Measurements from ENCODE around the gene C12orf43.

The C12orf43 gene

GRCh38 chr12:121030576-121031212 is 14.4 kb upstream of the C12orf43 start:
- no peak for DNase-seq

- no peak for DNase-seq
Measured at GRCh38 chr12:121026274-121027045, 10.2 kb upstream of the C12orf43 start.

- no peak for DNase-seq
Measured at GRCh38 chr12:121025442-121026226, 9.3 kb upstream of the C12orf43 start.

GRCh38 chr12:121023799-121024198 is 7.5 kb upstream of the C12orf43 start:
- no peak for DNase-seq

GRCh38 chr12:121022713-121023112 is 6.4 kb upstream of the C12orf43 start:
- DNase-seq, result no peak

- DNase-seq, result no peak
Measured at GRCh38 chr12:121021754-121022153, 5.5 kb upstream of the C12orf43 start.

GRCh38 chr12:121018860-121019617 is 2.8 kb upstream of the C12orf43 start:
- DNase-seq, result no peak

- no peak for DNase-seq
Measured at GRCh38 chr12:121017966-121018491, 1.7 kb upstream of the C12orf43 start.

GRCh38 chr12:121013715-121014114 is 2.6 kb downstream of the C12orf43 start:
- DNase-seq, result no peak

GRCh38 chr12:121011820-121012219 is 4.5 kb downstream of the C12orf43 start:
- DNase-seq, result no peak

- no peak for DNase-seq
Measured at GRCh38 chr12:121010860-121011259, 5.4 kb downstream of the C12orf43 start.

GRCh38 chr12:121009741-121010140 is 6.5 kb downstream of the C12orf43 start:
- DNase-seq, result no peak

GRCh38 chr12:121008347-121009098 is 7.8 kb downstream of the C12orf43 start:
- DNase-seq, result no peak

GRCh38 chr12:121005346-121005815 is 10.9 kb downstream of the C12orf43 start:
- DNase-seq, result peak; percentile 7

GRCh38 chr12:121004253-121004815 is 12.0 kb downstream of the C12orf43 start:
- DNase-seq, result no peak

GRCh38 chr12:121003650-121004049 is 12.6 kb downstream of the C12orf43 start:
- DNase-seq, result no peak

- no peak for DNase-seq
Measured at GRCh38 chr12:121001841-121002483, 14.3 kb downstream of the C12orf43 start.

- DNase-seq, result no peak
Measured at GRCh38 chr12:121001060-121001459, 15.2 kb downstream of the C12orf43 start.

- no peak for DNase-seq
Measured at GRCh38 chr12:121000530-121000929, 15.8 kb downstream of the C12orf43 start.

GRCh38 chr12:120999191-121000120 is 16.8 kb downstream of the C12orf43 start:
- no peak for DNase-seq
